MM.1S (cell line): ENCODE results near the gene SACS.

Experiments used
- DNase-seq: peaks from one replicate; pipeline ENCODE4 v3.0.0-alpha.2; 2015
- H2AFZ ChIP-seq: fragments of 300-600 bp; sonication (generic); 2 replicates; pipeline ENCODE4 v1.6.0; 2016; ENCODE audit warnings: antibody characterized with exemption, low read length
- H3F3A ChIP-seq: fragments of 300-600 bp; sonication (generic); 2 replicates; pipeline ENCODE4 v1.6.1; 2016; ENCODE audit warnings: mild to moderate bottlenecking, antibody characterized with exemption, low read length, moderate library complexity, mixed read lengths; ENCODE audit not compliant: insufficient read depth
- H3K27ac ChIP-seq: fragments of 300-600 bp; sonication (generic); 2 replicates; pipeline ENCODE4 v1.5.1; 2016; ENCODE audit warnings: mild to moderate bottlenecking, low read length
- H3K27me3 ChIP-seq: fragments of 300-600 bp; sonication (generic); replicated peaks from 2 replicates; pipeline ENCODE4 v1.6.0; 2016; ENCODE audit warnings: low read length; ENCODE audit not compliant: insufficient read depth
- H3K36me3 ChIP-seq: fragments of 300-600 bp; sonication (generic); replicated peaks from 2 replicates; pipeline ENCODE4 v1.6.1; 2016; ENCODE audit warnings: mild to moderate bottlenecking, low read length, mixed read lengths; ENCODE audit not compliant: insufficient read depth
- H3K4me1 ChIP-seq: fragments of 300-600 bp; sonication (generic); 2 replicates; pipeline ENCODE4 v1.6.1; 2016; ENCODE audit warnings: low read length, mixed read lengths
- H3K4me2 ChIP-seq: fragments of 300-600 bp; sonication (generic); 2 replicates; pipeline ENCODE4 v1.6.0; 2016; ENCODE audit warnings: low read depth, low read length
- H3K4me3 ChIP-seq: fragments of 300-600 bp; sonication (generic); 2 replicates; pipeline ENCODE4 v1.5.1; 2016; ENCODE audit warnings: low read length, mixed read lengths
- H3K79me2 ChIP-seq: fragments of 300-600 bp; sonication (generic); 2 replicates; pipeline ENCODE4 v1.6.1; 2016; ENCODE audit warnings: mixed run types, low read length, mixed read lengths
- H3K9ac ChIP-seq: fragments of 300-600 bp; sonication (generic); 2 replicates; pipeline ENCODE4 v1.6.1; 2016; ENCODE audit warnings: low read length, mixed read lengths
- H3K9me2 ChIP-seq: fragments of 300-600 bp; sonication (generic); replicated peaks from 2 replicates; pipeline ENCODE4 v1.6.1; 2016; ENCODE audit warnings: mild to moderate bottlenecking, low read length, mixed read lengths; ENCODE audit not compliant: insufficient read depth
- H3K9me3 ChIP-seq: fragments of 300-600 bp; sonication (generic); replicated peaks from 2 replicates; pipeline ENCODE4 v1.6.1; 2016; ENCODE audit warnings: mild to moderate bottlenecking, low read length, mixed read lengths; ENCODE audit not compliant: insufficient read depth
- H4K20me1 ChIP-seq: fragments of 300-600 bp; sonication (generic); 2 replicates; pipeline ENCODE4 v1.6.1; 2016; ENCODE audit warnings: mild to moderate bottlenecking, low read length, moderate library complexity, mixed read lengths; ENCODE audit not compliant: insufficient read depth
- EZH2 ChIP-seq: fragments of 300-600 bp; sonication (generic); optimal IDR thresholded peaks from 2 replicates; pipeline ENCODE3; 2017; ENCODE audit warnings: low read depth, mild to moderate bottlenecking, antibody characterized with exemption, low read length, mixed read lengths
- EZH2phosphoT487 ChIP-seq: fragments of 300-600 bp; sonication (generic); IDR thresholded peaks from 2 replicates; pipeline ENCODE4 v1.6.1; 2018; ENCODE audit warnings: antibody characterized with exemption, low read length
- TF ChIP-seq, protein P1 (sequence below): fragments of 300-600 bp; sonication (generic); IDR thresholded peaks from 2 replicates; pipeline ENCODE4 v1.5.1; 2016; ENCODE audit warnings: antibody characterized with exemption, low read length, mixed read lengths

Gene SACS

DNA sequence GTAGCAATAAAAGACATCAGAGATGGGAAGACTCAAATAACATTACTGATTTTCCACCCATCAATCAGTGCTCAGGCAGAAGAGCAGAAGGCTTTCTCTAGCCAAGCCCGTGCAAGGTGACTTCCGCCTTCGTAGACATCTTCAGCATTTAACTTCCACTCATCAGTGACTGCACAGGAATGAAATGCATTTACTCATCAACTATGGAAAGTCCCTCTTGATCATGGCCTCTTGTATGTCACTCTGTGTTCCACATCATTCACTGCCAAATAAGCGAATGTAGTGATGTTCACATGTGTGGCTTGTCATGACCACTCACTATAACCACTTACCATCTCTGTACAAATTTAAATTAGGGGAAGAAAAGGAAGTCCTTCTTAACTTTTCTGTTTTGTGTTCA, 49.4 kb downstream of the SACS start:
- TF ChIP-seq EZH2phosphoT487 (no peak), EZH2 (no peak)
- TF ChIP-seq, protein P1, sequence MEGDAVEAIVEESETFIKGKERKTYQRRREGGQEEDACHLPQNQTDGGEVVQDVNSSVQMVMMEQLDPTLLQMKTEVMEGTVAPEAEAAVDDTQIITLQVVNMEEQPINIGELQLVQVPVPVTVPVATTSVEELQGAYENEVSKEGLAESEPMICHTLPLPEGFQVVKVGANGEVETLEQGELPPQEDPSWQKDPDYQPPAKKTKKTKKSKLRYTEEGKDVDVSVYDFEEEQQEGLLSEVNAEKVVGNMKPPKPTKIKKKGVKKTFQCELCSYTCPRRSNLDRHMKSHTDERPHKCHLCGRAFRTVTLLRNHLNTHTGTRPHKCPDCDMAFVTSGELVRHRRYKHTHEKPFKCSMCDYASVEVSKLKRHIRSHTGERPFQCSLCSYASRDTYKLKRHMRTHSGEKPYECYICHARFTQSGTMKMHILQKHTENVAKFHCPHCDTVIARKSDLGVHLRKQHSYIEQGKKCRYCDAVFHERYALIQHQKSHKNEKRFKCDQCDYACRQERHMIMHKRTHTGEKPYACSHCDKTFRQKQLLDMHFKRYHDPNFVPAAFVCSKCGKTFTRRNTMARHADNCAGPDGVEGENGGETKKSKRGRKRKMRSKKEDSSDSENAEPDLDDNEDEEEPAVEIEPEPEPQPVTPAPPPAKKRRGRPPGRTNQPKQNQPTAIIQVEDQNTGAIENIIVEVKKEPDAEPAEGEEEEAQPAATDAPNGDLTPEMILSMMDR, result no peak
- no peak for DNase-seq
- no peak overlapping the region for H2AFZ ChIP-seq
- no peak overlapping the region for H3K4me3 ChIP-seq
- H3K4me2 ChIP-seq, result no peak overlapping the region
- H3K9me2 ChIP-seq, result no peaks in the 10 kb centered on the region
- H3K36me3 ChIP-seq, result no peaks in the 10 kb centered on the region
- no peaks in the 10 kb centered on the region for H3K79me2 ChIP-seq
- no peaks in the 10 kb centered on the region for H3K4me1 ChIP-seq
- no peaks in the 10 kb centered on the region for H3K27me3 ChIP-seq
- no peaks in the 10 kb centered on the region for H3K9me3 ChIP-seq
- no peak overlapping the region for H3K9ac ChIP-seq
- H4K20me1 ChIP-seq, result no peaks in the 10 kb centered on the region
- H3F3A ChIP-seq, result no peaks in the 10 kb centered on the region
- H3K27ac ChIP-seq, result no peak overlapping the region

DNA sequence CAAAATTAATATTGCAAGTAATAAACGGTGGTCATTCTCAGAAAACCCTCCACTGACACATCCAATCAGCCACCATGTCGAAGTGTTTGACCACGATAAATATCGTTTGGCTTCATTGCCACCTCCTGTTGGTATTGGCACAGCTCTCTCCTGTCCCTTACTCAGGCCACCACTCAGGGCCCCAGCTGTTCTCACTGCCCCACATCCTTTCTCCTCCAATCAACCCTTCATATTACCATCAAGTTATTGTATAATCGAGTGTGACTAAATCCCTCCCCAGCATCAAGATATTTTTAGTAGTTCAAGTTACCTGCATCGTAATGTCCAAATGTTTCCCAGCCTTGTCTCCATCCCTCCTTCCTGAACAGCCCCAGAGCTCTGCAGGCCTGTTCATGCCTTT, 50.4 kb downstream of the SACS start:
- no peaks in the 10 kb centered on the region for H3K79me2 ChIP-seq
- H2AFZ ChIP-seq, result no peak overlapping the region
- H3K36me3 ChIP-seq, result no peaks in the 10 kb centered on the region
- no peaks in the 10 kb centered on the region for H3K4me1 ChIP-seq
- no peak overlapping the region for H3K27ac ChIP-seq
- no peak overlapping the region for H3K4me3 ChIP-seq
- no peak overlapping the region for H3K4me2 ChIP-seq
- no peaks in the 10 kb centered on the region for H3K9me3 ChIP-seq
- H3F3A ChIP-seq, result no peaks in the 10 kb centered on the region
- H3K9ac ChIP-seq, result no peak overlapping the region
- no peaks in the 10 kb centered on the region for H3K9me2 ChIP-seq
- no peaks in the 10 kb centered on the region for H3K27me3 ChIP-seq
- TF ChIP-seq EZH2 (no peak), EZH2phosphoT487 (no peak)
- TF ChIP-seq, protein P1, result no peak
- no peaks in the 10 kb centered on the region for H4K20me1 ChIP-seq
- DNase-seq, result no peak

DNA sequence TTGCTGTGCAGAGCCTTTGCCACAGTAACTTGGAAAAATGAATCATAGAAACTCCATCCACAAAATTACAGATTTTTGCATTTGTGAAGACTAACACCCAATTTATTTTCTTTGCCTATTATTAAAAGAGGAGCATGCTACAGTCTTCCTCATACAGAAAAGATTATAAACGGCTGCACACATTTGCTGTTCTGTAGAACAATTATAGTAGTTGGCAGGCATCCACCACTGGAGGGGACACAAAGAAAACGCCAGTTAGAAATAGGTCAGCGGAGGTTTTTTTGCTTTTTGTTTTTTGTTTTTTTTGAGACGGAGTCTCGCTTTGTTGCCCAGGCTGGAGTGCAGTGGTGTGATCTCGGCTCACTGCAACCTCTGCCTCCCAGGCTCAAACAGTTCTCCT, 51.6 kb downstream of the SACS start:
- no peaks in the 10 kb centered on the region for H3K4me1 ChIP-seq
- H3K27me3 ChIP-seq, result no peaks in the 10 kb centered on the region
- no peak overlapping the region for H3K27ac ChIP-seq
- H3K79me2 ChIP-seq, result no peaks in the 10 kb centered on the region
- no peak for DNase-seq
- H2AFZ ChIP-seq, result no peak overlapping the region
- no peak overlapping the region for H3K9ac ChIP-seq
- no peaks in the 10 kb centered on the region for H3K36me3 ChIP-seq
- no peaks in the 10 kb centered on the region for H3K9me3 ChIP-seq
- H3K4me2 ChIP-seq, result no peak overlapping the region
- H3K4me3 ChIP-seq, result no peak overlapping the region
- no peaks in the 10 kb centered on the region for H3K9me2 ChIP-seq
- H4K20me1 ChIP-seq, result no peaks in the 10 kb centered on the region
- TF ChIP-seq EZH2 (no peak), EZH2phosphoT487 (no peak)
- TF ChIP-seq, protein P1, result no peak
- H3F3A ChIP-seq, result no peaks in the 10 kb centered on the region
